OCI-M1 (cell line): ENCODE measurements around the gene CFAP61.
"Not testable (repeated sequence)": the region's sequence is repeated elsewhere in the genome, so short reads cannot be mapped to it uniquely, and the experiment has no call there.

Experiments used
- DNase-seq: peaks from one replicate; lab custom pipeline; 2025; lab: John Stamatoyannopoulos, UW

The CFAP61 gene

DNA sequence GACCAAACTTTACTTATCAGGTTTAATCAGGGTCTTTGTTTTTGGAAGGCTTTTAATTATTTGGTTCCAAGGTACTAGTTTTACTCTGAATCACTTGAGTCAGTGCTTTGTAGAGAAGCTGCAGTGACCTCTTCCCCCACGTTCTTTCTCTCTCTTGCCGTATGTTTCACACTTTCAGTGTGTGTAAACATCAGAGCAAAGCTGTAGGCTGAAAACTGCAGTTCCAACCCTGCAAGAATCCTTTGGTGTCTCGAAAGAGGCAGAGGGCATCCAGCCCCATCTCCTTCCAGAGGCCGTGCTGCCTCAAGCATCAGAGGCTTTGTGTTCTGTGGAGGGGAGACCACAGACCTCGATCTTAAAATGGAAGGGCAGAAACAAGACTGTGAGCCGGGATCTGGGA lies 42.1 kb downstream of the CFAP61 start:
- DNase-seq, result no peak

DNA sequence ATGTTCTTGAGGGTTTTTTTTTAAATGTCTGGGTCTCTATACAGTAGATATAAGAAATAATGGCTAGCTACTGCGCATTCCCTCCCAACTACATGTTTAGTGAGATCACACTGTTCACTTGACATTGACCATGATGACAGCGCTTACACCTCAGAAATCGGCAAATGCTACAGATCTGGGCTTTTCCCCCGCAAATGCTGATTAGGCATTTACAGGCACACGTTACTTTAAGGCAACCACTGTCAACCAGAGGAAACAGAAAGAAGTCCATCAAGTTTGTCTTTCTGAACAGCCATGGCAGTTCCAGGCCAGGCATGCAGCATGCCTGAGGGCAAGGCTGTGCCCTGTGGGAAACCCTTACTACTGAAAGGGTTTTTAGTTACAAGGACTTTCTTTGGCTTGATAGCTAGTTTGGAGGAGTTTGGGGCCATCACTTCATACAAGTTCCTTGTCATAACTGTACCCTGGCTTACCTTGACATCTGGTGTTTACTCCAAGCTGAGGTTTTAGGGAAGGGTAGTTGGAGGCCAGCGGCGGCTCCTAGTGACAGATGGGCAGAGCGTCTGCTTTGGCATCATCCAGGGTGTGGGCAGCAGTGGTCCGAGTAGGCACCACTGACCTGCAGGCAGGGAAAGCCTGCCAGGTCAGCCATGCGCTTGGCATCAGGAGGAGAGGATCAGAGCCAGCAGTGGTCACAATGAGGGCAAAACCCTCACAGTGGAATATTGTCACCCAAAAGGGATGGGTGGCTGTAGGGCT lies 43.0 kb downstream of the CFAP61 start:
- DNase-seq, result no peak

DNA sequence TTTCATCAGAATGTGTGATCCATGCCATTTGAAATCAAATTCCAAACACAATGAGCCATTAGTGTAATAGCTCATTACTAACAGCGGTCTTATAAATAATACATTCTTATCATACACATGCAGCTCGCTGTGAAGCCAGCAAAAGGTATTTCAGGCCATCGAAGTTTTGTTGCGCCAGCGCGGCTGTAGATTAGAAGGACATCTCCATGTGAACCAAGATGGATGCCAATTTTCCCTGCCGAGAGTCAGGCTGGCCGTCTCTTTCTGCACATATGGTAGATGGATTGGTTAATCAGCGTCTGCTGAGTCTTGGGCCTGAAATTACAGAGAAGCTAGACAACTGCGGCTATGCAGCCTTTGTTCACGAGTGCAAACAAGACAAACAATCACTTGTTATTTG lies 44.1 kb downstream of the CFAP61 start:
- no peak for DNase-seq

GRCh38 chr20:20100881-20101280 lies 48.5 kb downstream of the CFAP61 start:
- DNase-seq, result no peak

DNA sequence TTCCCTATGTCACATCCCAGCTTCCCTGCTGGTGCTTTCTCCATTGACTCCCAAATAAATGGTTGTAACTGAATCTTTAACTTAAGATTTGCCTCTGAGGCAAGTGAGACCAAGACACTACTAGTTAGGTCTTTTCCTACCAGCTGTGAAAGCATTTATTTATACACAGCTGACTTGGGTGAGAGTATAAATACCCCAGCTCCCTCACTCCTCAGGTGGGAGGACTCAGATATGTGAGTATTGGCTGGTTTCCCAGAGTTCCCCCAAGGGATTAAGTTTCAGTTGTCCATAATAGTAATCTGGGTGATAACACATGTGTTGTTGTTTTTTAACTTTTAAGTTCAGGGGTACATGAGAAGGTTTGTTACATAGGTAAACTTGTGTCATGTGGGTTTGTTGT lies 49.8 kb downstream of the CFAP61 start:
- no peak for DNase-seq

- DNase-seq, result no peak
Observed at GRCh38 chr20:20102716-20103258, 50.5 kb downstream of the CFAP61 start.

GRCh38 chr20:20103486-20103885 lies 51.2 kb downstream of the CFAP61 start:
- DNase-seq, result no peak

GRCh38 chr20:20123187-20123586 lies 70.9 kb downstream of the CFAP61 start:
- DNase-seq, result not testable (repeated sequence)

GRCh38 chr20:20130399-20130798 lies 78.1 kb downstream of the CFAP61 start:
- DNase-seq, result peak; percentile 24

DNA sequence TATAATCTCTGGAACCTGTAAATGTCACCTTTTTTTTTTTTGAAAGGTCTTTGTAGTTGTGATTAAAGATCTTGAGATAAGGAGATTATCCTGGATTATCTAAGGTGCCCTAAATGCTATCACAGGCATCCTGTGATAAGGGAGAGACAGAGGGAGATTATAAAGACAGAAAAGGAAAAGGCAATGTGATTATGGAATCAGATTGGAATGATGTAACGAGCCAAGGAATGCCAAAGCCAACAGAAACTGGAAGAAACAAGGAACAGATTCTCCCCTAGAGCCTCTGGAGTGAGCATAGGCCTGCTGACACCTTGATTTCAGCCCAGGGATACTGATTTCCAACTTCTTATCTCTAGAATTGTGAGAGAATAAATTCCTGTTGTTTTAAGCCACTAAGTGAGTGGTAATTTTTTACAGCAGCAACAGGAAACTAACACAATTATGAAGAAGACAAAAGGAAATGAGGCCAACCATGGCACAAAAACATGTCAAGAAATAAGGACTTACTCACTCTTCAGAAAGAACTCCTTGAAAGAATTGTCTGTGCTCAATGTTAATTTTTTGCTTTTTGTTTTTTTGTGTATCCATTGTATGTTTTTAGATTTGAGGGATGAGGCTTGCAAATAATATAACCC lies 82.7 kb downstream of the CFAP61 start:
- no peak for DNase-seq

GRCh38 chr20:20136313-20136712 lies 84.0 kb downstream of the CFAP61 start:
- no peak for DNase-seq

DNA sequence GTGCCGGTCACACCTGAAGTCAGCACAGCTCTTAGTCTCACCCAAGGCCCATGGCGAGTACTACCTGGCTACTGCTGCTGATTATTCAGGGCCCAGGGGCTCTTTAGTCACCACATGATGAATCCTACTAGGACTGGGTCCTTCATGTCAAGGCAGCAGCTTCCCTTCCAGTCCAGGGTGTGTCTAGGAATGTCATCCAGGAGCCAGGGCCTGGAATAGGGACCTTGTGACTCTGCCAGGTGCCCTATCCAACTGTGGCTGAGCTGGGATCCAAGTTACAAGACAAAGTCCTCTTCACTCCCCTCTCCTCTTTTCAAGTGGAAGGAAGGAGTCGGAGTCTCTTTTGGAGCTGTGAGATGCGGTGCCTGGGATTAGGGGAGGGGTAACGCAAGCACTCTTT lies 85.5 kb downstream of the CFAP61 start:
- no peak for DNase-seq

DNA sequence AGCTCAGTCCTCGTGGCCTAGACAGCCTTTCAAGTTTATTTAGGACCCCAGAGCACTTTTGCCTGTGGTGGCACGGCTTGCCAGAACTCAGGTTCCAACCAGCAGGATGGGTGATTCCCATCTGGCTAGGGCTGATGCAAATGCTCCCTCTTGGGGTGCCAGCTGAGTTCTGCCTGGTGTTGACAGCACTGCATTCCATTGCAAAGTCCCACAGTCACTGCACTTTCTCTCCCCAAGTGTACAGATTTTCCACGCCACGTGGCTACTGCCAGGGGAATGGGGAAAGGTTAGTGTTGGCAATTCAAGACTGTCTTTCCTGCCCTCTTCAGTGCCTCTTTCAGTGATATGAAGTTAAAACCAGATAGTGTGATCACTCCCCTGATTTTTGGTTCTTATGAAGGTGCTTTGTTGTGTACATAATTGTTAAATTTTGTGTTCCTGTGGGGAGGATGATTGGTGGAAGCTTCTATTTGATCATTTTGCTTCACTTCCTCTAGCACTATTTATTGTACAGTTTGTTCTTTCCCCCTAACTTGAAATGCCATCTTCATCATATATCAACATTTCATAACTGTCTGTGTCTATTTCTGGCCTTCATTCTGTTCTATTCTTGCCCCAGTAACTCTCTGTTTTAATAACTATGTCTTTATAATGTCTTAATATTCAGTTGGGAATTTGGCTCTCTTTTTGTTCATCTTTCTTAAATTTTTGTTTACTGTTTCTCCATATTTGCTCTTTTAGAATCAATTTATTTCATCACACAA lies 86.2 kb downstream of the CFAP61 start:
- no peak for DNase-seq

DNA sequence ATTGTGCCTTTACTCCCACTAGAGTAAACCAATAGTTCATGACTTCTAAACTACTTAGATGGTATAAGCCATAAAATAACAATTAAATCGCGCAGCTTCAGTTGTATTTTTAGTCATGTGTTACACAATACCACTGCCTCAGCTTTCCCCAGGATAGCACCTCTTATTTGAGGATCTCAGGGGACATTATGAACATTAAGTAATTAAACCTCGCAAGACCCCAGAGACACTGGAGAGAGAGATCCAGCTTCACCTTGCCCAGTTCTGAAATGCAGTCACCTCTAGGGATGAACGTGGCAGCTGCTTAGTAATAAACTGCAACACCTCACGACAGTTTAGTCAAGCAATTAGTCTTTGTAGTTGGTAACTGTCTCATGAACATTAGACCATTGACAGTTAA lies 87.1 kb downstream of the CFAP61 start:
- DNase-seq, result no peak

- no peak for DNase-seq
Observed at GRCh38 chr20:20143165-20143564, 90.8 kb downstream of the CFAP61 start.

DNA sequence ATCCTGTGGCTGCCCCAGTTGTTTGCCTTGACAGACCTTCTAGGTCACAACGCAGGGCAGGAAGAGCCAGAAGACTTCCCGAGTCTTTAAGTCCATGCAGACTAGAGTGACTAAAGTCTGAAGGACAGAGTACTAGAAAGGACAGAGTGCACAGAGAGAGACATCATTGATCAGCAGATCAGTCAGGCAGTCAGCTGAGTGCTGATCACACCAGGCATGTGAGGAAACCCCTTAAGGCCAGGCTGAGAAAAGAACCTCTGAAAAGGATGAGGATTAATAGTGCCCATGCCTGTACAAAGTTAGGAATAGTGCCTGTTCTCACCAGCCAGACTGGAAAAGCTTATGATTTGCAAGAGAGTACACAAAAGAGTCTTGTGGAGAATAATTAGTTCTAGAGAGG lies 91.3 kb downstream of the CFAP61 start:
- DNase-seq, result no peak

DNA sequence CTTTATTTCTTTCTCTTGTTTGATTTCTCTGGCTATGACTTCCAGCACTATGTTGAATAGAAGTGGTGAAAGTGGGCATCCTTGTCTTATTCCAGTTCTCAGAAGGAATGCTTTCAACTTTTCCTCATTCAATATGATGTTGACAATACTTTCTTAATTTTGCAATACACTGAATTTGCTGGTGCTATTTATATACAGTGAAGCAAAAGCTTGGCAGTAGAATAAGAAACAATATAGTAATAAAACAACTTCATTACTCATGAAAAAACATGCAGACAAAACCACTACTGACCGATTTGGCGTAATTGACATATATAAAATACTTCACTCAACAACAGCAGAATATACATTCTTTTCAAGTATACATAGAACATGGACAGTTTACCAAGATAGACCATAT lies 96.4 kb downstream of the CFAP61 start:
- no peak for DNase-seq

DNA sequence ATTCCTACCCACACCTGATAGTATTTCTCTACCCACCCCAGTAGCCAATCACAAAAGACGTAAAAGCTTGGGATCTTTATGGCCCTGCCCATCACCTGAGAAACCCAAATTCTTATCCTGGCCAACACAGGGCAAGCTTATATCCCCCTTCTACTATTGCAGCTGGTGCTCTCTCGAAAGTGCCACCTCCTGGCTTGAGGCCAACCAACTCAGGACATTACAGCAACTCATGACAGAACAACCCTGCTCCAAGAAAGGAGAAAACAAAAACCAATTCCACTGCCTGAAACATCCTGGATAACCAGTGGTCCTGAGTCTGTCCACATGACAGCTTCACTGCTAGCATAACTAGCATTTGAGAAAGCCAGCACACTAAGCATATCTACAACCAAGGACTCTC lies 97.9 kb downstream of the CFAP61 start:
- no peak for DNase-seq

- no peak for DNase-seq
Observed at GRCh38 chr20:20160520-20160919, 108.2 kb downstream of the CFAP61 start.

DNA sequence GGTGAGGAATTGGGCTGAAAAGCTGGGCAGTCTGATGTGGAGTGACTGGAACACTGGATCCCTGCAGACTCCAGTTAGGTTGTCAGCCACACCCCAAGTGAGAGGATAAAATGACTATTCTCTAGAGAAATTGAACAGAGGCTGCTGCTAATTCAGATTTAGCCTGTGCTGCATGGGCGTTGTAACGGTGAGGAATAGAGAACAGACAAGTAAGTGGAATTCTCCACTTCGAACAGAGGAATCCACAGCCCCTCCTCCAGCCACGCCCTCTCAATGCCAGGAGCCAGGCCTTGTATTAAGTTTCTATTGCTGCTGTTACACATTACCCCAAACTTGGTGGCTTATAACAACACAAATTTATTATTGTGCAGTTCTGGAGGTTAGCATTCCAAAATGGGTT lies 109.3 kb downstream of the CFAP61 start:
- DNase-seq, result no peak

- DNase-seq, result no peak
Observed at GRCh38 chr20:20167698-20168097, 115.4 kb downstream of the CFAP61 start.

DNA sequence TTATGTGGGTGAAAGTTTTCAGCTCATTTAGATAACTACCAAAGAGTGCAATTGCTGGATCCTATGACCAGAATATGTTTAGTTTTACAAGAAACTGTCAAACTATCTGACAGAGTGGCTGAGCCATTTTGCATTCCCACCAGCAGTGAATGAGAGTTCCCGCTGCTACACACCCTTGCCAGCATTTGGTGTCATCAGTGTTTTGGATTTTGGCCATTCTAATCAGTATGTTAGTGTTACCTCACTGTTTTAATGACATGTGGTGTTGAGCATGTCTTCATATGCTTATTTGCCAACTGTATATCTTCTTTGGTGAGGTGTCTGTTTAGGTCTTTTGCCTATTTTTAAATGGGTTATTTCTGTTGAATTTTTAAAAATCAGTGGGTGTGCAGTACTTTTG lies 120.9 kb downstream of the CFAP61 start:
- DNase-seq, result no peak
